Keratinocyte (primary cell): ENCODE data around the gene GRIN1. TPM values are rescaled to one million over a fixed set of nuclear protein-coding genes. Genes with fewer than 3 reads are reported as not detected.

ENCODE experiments used
- DNase-seq: peaks from one replicate; pipeline ENCODE4 v3.0.0-alpha.2; 2011; ENCODE audit warnings: low read depth, missing footprints, low spot score
- FAIRE-seq: peaks from 2 replicates; lab custom pipeline; 2011; peaks lifted over from hg19 to GRCh38; lab: Jason Lieb, UNC
- H2AFZ ChIP-seq: 2 replicates; pipeline ENCODE4 v1.6.0; 2012; ENCODE audit warnings: low read length, control low read depth, inconsistent platforms; ENCODE audit not compliant: control insufficient read depth
- H3K27ac ChIP-seq: 2 replicates; pipeline ENCODE4 v1.5.1; 2011; ENCODE audit warnings: low read length; ENCODE audit not compliant: control insufficient read depth, insufficient read depth
- H3K27me3 ChIP-seq: 3 replicates; pipeline ENCODE4 v1.6.0; 2011; ENCODE audit warnings: low read length; ENCODE audit not compliant: control insufficient read depth, insufficient read depth; ENCODE audit errors: extremely low read depth
- H3K36me3 ChIP-seq, 2 experiments: 2 replicates in 1 of 2; 3 replicates in 1 of 2; pipeline ENCODE4 v1.5.1; 2011; ENCODE audit warnings: low read length in 2 of 2, mild to moderate bottlenecking in 1 of 2; ENCODE audit not compliant: control insufficient read depth in 2 of 2, insufficient read depth in 2 of 2; ENCODE audit errors: extremely low read depth in 1 of 2
- H3K4me1 ChIP-seq: 3 replicates; pipeline ENCODE4 v1.5.1; 2011; ENCODE audit warnings: low read length; ENCODE audit not compliant: control insufficient read depth, insufficient read depth; ENCODE audit errors: extremely low read depth
- H3K4me2 ChIP-seq: 3 replicates; pipeline ENCODE4 v1.6.0; 2011; ENCODE audit warnings: low read depth, low read length; ENCODE audit not compliant: control insufficient read depth, insufficient read depth; ENCODE audit errors: extremely low read depth
- H3K4me3 ChIP-seq, 3 experiments: fragments of 200-600 bp in 1 of 3; sonication (generic) in 1 of 3; 2 replicates in 2 of 3; 3 replicates in 1 of 3; pipeline ENCODE4 v1.5.1; 2011 to 2016; ENCODE audit warnings: low read length in 3 of 3, mild to moderate bottlenecking in 3 of 3, control low read depth in 2 of 3, inconsistent platforms in 1 of 3, low read depth in 1 of 3, mixed read lengths in 1 of 3, mixed run types in 1 of 3, moderate library complexity in 1 of 3; ENCODE audit not compliant: control insufficient read depth in 2 of 3, insufficient read depth in 2 of 3; ENCODE audit errors: extremely low read depth in 1 of 3
- H3K79me2 ChIP-seq: 2 replicates; pipeline ENCODE4 v1.6.0; 2012; ENCODE audit warnings: low read length; ENCODE audit not compliant: control insufficient read depth, insufficient read depth
- H3K9ac ChIP-seq: 3 replicates; pipeline ENCODE4 v1.6.0; 2011; ENCODE audit warnings: low read length; ENCODE audit not compliant: control insufficient read depth, insufficient read depth; ENCODE audit errors: extremely low read depth
- H3K9me1 ChIP-seq: 3 replicates; pipeline ENCODE4 v1.6.0; 2011; ENCODE audit warnings: low read length; ENCODE audit not compliant: control insufficient read depth, insufficient read depth; ENCODE audit errors: extremely low read depth
- H3K9me3 ChIP-seq: 2 replicates; pipeline ENCODE4 v1.5.1; 2012; ENCODE audit warnings: low read depth, low read length; ENCODE audit not compliant: control insufficient read depth
- H4K20me1 ChIP-seq: 3 replicates; pipeline ENCODE4 v1.6.0; 2011; ENCODE audit warnings: low read length; ENCODE audit not compliant: control insufficient read depth, insufficient read depth; ENCODE audit errors: extremely low read depth
- EZH2 ChIP-seq: IDR thresholded peaks from one replicate; pipeline ENCODE4 v1.6.1; 2012; ENCODE audit warnings: inconsistent platforms, mild to moderate bottlenecking, low read length, moderate library complexity
- dilution Hi-C: fragments of 300-500 bp; cut with MboI; formaldehyde crosslinking; loops from one replicate; pipeline ENCODE4 v1.7.0; 2020; ENCODE audit warnings: low sequenced_read_pairs; ENCODE audit not compliant: extremely low pct_ligation_motif_present
- polyA plus RNA-seq, 5 experiments: library from polyadenylated mRNA; depleted of rRNA in 3 of 5; stranded (reverse) in 3 of 5; stranded (forward) in 1 of 5; unstranded in 1 of 5; fragments of >200 nt; gene quantifications; 1 replicate in 1 of 5; 2 replicates in 3 of 5; 3 replicates in 1 of 5; pipeline versions ENCODE4 v1.2.1 to v1.2.3, GENCODE V29; 2011 to 2012; ENCODE audit warnings: missing spikeins in 2 of 5, low read depth in 1 of 5, low replicate concordance in 1 of 5
- TF ChIP-seq, protein P1 (sequence below), 3 experiments: IDR thresholded peaks in 1 of 3; conservative IDR thresholded peaks in 1 of 3; optimal IDR thresholded peaks in 1 of 3; 2 replicates in 2 of 3; 3 replicates in 1 of 3; pipeline versions ENCODE3 to v1.5.1; 2011; ENCODE audit warnings: low read length in 3 of 3, mild to moderate bottlenecking in 3 of 3, moderate library complexity in 2 of 3, control low read depth in 1 of 3, inconsistent platforms in 1 of 3; ENCODE audit not compliant: insufficient read depth in 2 of 3; ENCODE audit errors: extremely low read depth in 1 of 3

Gene GRIN1
- polyA plus RNA-seq, 1 donor (not counting 4 experiments of a cell fraction or from before 2014, with no cell fraction given): 0.03 TPM

DNA sequence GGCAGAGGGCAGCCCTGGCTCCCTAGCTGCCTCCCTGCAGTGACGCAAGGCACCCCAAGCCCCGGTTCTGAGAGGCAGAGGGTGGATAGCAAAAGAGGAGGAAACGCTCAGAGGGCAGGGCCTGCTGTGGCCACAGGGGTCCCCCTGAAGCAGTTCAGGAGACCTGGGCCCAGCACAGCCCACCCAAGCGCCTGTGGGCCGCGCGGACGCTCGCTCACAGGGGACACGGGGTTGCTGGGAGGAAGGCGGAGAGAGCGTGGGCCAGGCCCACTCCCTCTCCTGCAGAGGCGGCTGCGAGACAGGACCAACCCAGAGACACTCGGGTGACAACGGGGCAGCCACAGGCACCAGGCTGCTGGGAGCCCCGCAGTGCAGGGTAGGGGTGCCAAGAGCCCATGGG lies 40.8 kb downstream of the GRIN1 start:
- H4K20me1 ChIP-seq: peaks cover 5% of the 10 kb centered on the region
- H3K36me3 ChIP-seq: peaks cover 14 to 17% of the 10 kb centered on the region in 2 experiments
- dilution Hi-C loops: no loop called here
- H3K4me3 ChIP-seq: no peak overlapping the region
- no peak overlapping the region for H3K27ac ChIP-seq
- H3K4me2 ChIP-seq: no peak overlapping the region
- TF ChIP-seq, protein P1, sequence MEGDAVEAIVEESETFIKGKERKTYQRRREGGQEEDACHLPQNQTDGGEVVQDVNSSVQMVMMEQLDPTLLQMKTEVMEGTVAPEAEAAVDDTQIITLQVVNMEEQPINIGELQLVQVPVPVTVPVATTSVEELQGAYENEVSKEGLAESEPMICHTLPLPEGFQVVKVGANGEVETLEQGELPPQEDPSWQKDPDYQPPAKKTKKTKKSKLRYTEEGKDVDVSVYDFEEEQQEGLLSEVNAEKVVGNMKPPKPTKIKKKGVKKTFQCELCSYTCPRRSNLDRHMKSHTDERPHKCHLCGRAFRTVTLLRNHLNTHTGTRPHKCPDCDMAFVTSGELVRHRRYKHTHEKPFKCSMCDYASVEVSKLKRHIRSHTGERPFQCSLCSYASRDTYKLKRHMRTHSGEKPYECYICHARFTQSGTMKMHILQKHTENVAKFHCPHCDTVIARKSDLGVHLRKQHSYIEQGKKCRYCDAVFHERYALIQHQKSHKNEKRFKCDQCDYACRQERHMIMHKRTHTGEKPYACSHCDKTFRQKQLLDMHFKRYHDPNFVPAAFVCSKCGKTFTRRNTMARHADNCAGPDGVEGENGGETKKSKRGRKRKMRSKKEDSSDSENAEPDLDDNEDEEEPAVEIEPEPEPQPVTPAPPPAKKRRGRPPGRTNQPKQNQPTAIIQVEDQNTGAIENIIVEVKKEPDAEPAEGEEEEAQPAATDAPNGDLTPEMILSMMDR (optimal IDR thresholded peaks at IDR 0.05 in 1 of 3, IDR thresholded peaks at IDR 0.05 in 1 of 3, conservative IDR thresholded peaks at IDR 0.05 in 1 of 3; ENCODE audit: extremely low read depth in 1 of 3, insufficient read depth in 2 of 3, low read length in 3 of 3): no peak
- TF ChIP-seq EZH2: no peak
- no peaks in the 10 kb centered on the region for H3K79me2 ChIP-seq
- H3K4me1 ChIP-seq: no peaks in the 10 kb centered on the region
- no peak for DNase-seq
- H2AFZ ChIP-seq: no peak overlapping the region
- H3K9me3 ChIP-seq: no peaks in the 10 kb centered on the region
- no peak overlapping the region for H3K9ac ChIP-seq
- no peaks in the 10 kb centered on the region for H3K9me1 ChIP-seq
- peaks cover 9% of the 10 kb centered on the region for H3K27me3 ChIP-seq
- FAIRE-seq: no peak

DNA sequence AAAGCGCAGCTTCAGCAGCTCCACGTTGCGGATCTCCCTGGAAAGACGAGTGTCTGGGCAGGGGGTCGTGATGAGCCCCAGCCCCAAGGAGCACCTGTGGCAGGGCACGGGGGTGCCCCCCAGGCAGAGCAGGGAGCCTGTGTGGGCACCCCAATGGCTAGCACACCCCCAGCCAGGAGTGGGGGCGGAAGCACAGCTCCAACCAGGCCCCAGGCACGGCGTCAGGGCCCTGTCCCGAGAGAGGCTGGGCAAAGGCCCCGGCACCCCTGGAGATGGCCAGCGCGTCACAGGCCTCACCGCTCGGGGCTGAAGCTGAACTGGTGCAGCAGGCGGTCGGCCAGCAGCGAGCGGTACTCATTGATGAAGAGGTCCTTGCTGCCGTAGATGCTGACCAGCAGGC lies 41.5 kb downstream of the GRIN1 start:
- dilution Hi-C loops: no loop called here
- Histone ChIP-seq H3K27me3 (peaks cover 1% of the 10 kb centered on the region), H3K9me3 (no peaks in the 10 kb centered on the region), H3K79me2 (peaks cover 1% of the 10 kb centered on the region), H3K4me2 (no peak overlapping the region), H3K9me1 (no peaks in the 10 kb centered on the region), H3K36me3 (peaks cover 15 to 17% of the 10 kb centered on the region in 2 experiments), H2AFZ (no peak overlapping the region), H3K4me1 (no peaks in the 10 kb centered on the region), H3K27ac (no peak overlapping the region), H3K9ac (no peak overlapping the region), H3K4me3 (no peak overlapping the region), H4K20me1 (peaks cover 5% of the 10 kb centered on the region)
- TF ChIP-seq EZH2: no peak
- TF ChIP-seq, protein P1 (optimal IDR thresholded peaks at IDR 0.05 in 1 of 3, IDR thresholded peaks at IDR 0.05 in 1 of 3, conservative IDR thresholded peaks at IDR 0.05 in 1 of 3; ENCODE audit: extremely low read depth in 1 of 3, insufficient read depth in 2 of 3, low read length in 3 of 3): no peak
- no peak for DNase-seq
- no peak for FAIRE-seq
